DND-41 (cell line): ENCODE data around the gene SNAPIN.

Experiments
- EZH2 ChIP-seq: IDR thresholded peaks from 3 replicates; pipeline ENCODE4 v1.6.1; 2012; ENCODE audit warnings: borderline replicate concordance, low read depth, mild to moderate bottlenecking, moderate library complexity, low read length, inconsistent platforms; ENCODE audit not compliant: severe bottlenecking
- TF ChIP-seq, protein P1 (sequence below): IDR thresholded peaks from 2 replicates; pipeline ENCODE4 v1.5.1; 2012; ENCODE audit warnings: borderline replicate concordance, low read length, moderate library complexity, mild to moderate bottlenecking; ENCODE audit not compliant: poor library complexity, severe bottlenecking; ENCODE audit errors: extremely low read depth

DNA sequence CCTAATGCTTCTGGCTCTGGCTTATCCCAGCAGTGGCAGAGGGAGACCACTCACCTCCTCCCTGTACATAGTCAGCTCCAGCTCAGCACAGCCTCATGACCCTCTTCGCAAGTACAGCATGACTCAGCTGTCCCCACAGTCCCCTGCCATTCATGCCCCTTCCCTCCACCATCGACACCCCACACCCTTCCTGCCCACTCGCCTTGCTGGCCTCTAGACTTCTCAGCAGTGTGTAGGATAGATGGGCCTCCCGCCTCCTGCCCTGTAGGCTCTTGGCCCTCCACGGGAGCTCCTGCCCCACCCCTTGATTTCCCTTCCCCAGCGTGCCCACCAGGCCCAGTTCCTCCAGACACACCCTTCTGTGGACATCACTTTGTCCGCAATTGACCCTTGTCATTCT, 29.8 kb downstream of the SNAPIN start:
- TF ChIP-seq, protein P1, sequence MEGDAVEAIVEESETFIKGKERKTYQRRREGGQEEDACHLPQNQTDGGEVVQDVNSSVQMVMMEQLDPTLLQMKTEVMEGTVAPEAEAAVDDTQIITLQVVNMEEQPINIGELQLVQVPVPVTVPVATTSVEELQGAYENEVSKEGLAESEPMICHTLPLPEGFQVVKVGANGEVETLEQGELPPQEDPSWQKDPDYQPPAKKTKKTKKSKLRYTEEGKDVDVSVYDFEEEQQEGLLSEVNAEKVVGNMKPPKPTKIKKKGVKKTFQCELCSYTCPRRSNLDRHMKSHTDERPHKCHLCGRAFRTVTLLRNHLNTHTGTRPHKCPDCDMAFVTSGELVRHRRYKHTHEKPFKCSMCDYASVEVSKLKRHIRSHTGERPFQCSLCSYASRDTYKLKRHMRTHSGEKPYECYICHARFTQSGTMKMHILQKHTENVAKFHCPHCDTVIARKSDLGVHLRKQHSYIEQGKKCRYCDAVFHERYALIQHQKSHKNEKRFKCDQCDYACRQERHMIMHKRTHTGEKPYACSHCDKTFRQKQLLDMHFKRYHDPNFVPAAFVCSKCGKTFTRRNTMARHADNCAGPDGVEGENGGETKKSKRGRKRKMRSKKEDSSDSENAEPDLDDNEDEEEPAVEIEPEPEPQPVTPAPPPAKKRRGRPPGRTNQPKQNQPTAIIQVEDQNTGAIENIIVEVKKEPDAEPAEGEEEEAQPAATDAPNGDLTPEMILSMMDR: no peak
- no peak for TF ChIP-seq EZH2
